Measurements from ENCODE around the gene MAFG.
A peak's percentile ranks its signal among the peaks of the same experiment; 100 is the strongest.

Gene MAFG

GRCh38 chr17:81890447-81891302, 36.9 kb downstream of the MAFG start:
- DNase-seq, result no peak

DNA sequence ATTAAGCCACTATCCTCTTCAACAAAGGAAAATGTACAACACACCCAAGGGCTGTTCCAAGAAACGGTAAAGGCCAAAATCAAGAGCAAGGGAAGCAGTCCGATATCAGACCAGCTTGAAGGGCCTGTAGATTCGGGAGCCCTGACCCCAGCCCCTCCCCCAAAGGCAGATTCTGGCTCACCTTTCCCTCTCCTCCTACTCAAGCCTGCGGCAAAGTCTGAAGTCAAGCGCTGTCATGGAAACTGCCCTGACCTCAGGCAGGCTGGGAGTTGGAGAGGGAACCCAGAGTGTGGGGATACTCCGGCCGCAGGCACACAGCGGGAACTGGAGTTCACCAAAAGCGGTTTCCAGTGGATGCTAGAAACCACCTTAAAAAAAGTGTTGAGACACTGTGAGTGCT, 37.9 kb downstream of the MAFG start:
- DNase-seq, result no peak

DNA sequence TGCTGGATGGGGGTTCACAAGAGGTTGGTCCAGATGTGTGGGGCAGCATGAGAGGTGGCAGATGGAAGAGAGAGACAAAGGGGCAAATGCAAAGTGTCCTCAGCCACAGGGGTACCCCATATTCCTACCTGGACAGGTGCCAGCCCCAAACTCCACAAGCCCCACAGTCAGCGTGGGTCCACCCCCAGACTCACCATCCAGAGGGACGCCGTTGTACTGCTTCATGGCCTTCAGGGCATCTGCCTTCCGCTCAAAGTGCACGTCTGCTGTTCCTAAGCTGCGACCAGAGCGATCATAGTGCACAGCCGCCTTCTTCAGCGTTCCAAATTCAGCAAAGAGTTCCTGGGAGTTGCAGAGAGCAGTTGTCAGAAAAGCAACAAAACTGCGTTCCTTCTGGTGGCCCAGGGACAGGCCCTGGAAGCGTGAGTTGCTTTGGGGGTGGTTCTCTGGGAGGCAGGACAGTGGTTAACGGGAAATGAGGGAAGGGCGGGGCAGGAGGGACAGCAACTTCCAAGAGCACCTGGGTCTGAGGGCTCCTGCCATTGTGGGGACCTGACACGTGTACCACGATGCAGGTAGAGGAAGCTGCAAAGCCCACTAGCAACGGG, 38.4 kb downstream of the MAFG start:
- DNase-seq, result no peak

DNA sequence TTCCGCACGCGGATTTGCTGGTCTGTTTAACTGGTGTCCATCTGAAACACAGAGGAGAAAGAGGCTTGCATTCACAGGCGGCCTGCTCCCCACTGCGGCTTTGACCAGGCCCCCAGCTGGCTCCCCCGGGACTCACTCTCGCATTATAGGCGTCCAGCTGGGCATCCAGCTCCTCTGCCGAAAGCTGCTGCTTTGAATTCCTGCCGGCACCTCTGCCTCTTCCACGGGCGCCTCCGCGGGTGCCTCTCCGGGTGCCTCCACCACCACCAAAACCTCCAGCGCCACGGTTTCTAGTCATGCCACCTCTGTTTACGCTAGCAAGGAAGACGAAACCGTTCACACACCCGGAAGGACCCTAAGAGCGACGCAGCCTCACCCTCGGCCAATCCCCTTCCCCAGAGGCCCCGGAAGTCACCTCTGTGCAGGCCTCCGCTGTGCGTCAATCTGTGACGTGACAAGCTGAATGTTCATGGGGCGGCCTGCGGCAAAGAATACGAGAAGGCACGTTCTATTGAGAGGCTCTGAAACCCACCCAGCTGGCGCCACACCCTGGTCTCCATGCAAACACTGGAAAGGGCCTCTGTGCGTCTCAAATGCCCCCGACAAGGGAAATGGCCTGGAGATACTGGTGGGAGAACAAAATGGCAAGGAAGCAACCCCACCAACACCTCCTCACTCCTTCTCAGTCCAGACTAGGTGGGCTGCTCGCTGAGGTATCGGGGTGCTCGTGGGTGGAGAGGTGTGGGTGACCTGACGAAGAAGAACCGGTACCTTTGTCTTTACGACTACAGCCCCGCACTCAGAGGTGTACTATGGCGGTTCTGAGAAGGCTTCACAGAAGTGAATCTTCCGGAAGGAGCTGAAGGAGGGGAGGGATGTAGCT, 39.2 kb downstream of the MAFG start:
- no peak for DNase-seq

- peak; percentile 38 for DNase-seq
Observed at GRCh38 chr17:81885869-81886548, 41.5 kb downstream of the MAFG start.

DNA sequence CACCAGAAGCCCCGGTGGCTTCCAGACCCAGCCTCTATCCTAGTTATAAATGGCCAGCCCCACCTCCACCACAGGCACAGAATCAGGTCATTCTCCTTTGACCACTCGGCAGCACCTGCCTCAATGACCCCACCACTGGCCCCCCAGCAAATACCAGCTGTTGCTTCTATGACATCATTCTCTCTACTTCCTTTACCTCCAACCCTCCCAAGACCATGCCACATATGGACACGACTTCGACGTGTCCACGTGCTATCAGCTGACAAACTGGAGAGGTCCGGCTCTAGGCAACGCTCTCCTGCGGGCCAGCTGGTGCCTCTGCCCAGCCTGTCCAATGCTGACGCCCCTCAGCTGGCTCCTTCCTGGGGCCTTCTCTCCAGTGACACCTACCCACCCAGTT, 42.1 kb downstream of the MAFG start:
- DNase-seq, result no peak

DNA sequence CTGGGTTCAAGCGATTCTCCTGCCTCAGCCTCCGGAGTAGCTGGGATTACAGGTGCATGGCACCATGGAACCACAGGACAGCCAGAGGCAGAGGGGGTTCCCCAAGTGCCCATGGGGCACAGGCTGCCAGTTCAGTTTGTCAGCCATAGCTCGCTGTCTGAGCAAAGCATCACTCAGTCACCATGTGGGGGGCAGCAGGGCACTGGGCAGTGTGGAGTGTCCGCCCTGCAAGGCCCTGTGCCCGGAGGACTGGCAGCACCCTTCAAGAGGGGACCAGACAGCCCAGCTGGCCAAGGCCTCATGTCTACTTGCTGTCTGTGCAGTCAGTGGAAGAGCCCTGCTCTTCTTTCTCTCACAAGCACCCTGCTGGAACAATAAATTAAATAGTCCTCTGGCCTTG, 42.6 kb downstream of the MAFG start:
- DNase-seq, result no peak

GRCh38 chr17:81884520-81884919, 43.0 kb downstream of the MAFG start:
- no peak for DNase-seq

GRCh38 chr17:81879121-81879520, 48.4 kb downstream of the MAFG start:
- DNase-seq, result no peak

DNA sequence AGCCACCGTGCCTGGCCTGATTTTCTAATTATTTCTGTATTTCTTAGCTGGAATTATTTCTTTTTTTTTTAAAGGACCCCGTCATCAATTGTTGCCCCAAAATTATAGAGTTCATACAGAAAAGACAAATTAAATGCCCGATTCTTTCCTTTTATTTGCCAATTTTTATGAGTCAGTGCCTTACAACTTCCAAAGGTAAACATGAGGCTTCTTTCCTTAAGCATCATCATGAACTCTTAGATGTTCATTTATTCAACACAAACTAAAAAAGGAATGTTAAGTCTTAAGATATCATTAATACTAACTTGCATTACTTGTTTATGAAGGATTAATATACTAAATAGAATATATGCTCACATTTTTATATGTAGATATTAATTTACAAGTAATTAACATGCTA, 49.2 kb downstream of the MAFG start:
- peak; percentile 13 for DNase-seq

DNA sequence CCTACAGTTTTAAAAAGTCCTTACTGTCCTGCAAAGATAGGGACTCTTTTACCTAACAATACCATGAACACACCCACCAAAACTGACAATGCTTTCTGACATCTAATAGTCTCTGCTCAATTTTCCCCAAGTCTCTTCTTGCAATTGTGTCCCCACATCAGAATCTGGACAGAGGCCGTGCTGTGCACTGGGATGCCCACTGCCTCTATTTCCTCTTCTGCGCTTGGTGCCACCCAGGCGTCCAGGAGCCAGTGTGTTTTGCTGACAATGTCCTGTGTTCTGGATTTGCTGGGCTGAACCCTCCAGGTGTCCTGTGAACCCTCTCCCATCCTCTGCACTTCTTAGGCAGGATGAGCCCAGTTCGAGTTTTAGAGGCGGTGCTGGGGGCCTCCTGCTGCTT, 50.0 kb downstream of the MAFG start:
- DNase-seq, result no peak

DNA sequence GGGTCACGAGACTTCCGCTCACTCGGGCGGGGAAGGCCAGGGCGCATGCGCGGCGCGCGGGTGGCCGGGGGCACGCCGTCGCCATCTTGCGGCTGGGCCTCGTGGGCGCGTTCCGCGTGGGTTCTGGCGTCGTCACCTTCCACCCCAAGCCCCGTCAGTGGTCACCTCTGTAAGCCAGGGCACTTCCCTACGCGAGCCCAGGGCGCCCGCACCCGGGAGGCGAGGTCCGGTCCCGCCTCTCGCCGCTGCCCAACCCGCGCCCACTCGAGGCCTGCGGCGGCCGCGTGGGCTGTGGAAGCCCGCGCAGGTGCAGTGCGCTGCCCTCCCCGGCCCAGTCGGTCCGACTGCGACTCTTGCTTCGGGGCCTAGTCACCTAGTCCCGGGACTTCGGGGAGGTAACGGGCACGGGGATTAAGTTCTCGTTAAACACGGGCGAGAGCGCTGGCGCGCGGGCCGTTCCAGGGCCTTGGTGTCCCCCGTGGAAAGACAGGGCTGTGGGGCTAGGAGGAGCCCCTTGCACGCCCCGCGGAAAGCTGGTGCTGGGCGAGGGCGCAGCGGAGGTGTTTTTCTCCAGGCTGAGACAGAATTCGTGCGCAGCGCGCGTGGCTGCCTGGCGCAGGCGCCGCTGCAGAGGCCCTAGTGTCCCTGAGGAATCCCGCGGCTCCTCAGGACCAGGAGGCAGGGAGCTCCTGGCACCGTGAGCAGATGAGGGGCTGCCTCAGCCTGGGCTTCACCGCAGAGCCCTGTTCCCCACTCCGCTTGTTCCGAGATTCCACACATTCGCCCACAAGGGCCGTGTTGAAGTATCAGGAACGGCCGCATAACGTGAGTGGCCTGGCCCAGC, 55.9 kb downstream of the MAFG start:
- peak; percentile 83 for DNase-seq

DNA sequence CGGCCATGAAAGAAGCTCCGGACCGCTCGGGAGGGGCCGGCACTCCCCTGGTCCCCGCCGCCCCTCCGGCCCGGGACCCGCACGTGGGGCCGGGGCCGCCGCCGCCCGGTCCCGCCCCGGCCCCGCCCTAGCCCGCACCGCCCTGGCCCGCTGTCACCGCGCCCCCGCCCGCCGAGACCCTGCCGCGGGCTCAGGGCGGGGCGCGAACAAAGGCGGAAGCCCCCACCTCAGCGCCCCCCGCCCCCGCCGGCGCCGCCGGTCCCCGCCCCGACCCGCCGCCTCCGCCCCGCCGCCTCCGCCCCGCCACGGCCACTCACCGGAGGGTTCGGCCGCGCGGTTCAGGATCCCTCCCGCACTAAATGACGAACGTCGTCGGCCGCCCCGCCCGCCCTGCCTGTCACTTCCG, 56.6 kb downstream of the MAFG start, which contains the start of gene ARHGDIA:
Gene ARHGDIA, minus strand, starts transcription at position 357 of the 406 bp plus-strand sequence. CDS start 1,407 bp downstream, outside the sequence.
- no peak for DNase-seq

- peak; percentile 52 for DNase-seq
Observed at GRCh38 chr17:81870131-81870980, 57.2 kb downstream of the MAFG start.

GRCh38 chr17:81869221-81870130, 58.1 kb downstream of the MAFG start:
- peak; percentile 26 for DNase-seq

GRCh38 chr17:81868674-81869220, 58.8 kb downstream of the MAFG start:
- peak; percentile 85 for DNase-seq

All from HCEC 1CT (cell line).